Measurements from ENCODE around the gene ELP2. TPM values are rescaled to one million over a fixed set of nuclear protein-coding genes. Genes with fewer than 3 reads are reported as not detected.

Gene ELP2
- total RNA-seq, 2 experiments from 2014 or later: 83.7 to 84.4 TPM

GRCh38 chr18:36185157-36185556 lies 55.5 kb downstream of the ELP2 start:
- ChIA-PET CTCF (no interaction called here), POLR2A (no interaction called here)
- no peaks in the 10 kb centered on the region for H3K9me3 Mint-ChIP-seq
- peaks cover 15% of the 10 kb centered on the region for H3K27me3 Mint-ChIP-seq
- no peak overlapping the region for H3K27ac Mint-ChIP-seq
- DNase-seq: no peak
- H3K4me1 Mint-ChIP-seq (ENCODE audit: low read depth): no peaks in the 10 kb centered on the region
- no peaks in the 10 kb centered on the region for H3K36me3 Mint-ChIP-seq
- H3K4me3 Mint-ChIP-seq: no peak overlapping the region
- intact Hi-C loops (cut with micrococcal nuclease): no loop called here

GRCh38 chr18:36185901-36186460 lies 56.3 kb downstream of the ELP2 start:
- intact Hi-C loops (cut with micrococcal nuclease): no loop called here
- Mint-ChIP-seq H3K27ac (no peak overlapping the region), H3K4me3 (no peak overlapping the region), H3K27me3 (peaks cover 15% of the 10 kb centered on the region), H3K36me3 (no peaks in the 10 kb centered on the region), H3K9me3 (no peaks in the 10 kb centered on the region), H3K4me1 (ENCODE audit: low read depth) (no peaks in the 10 kb centered on the region)
- POLR2A ChIA-PET: no interaction called here
- DNase-seq: no peak
- CTCF ChIA-PET: no interaction called here

GRCh38 chr18:36186461-36187192 lies 56.9 kb downstream of the ELP2 start:
- Mint-ChIP-seq H3K27ac (no peak overlapping the region), H3K9me3 (no peaks in the 10 kb centered on the region), H3K4me3 (peak overlapping the region; percentile 69), H3K27me3 (peaks cover 15% of the 10 kb centered on the region), H3K4me1 (ENCODE audit: low read depth) (no peaks in the 10 kb centered on the region), H3K36me3 (no peaks in the 10 kb centered on the region)
- intact Hi-C loops (cut with micrococcal nuclease): no loop called here
- DNase-seq: peak; percentile 44
- ChIA-PET CTCF (interaction anchor here (0.6 kb wide), 1 partner anchor 58 kb away, joined by 3 read pairs; no protein-coding TSS in a partner anchor), POLR2A (no interaction called here)

- no peaks in the 10 kb centered on the region for H3K4me1 Mint-ChIP-seq (ENCODE audit: low read depth)
- ChIA-PET POLR2A (interaction anchor here (1.0 kb wide), 1 partner anchor 26 kb away, joined by 3 read pairs; no protein-coding TSS in a partner anchor), CTCF (interaction anchor here (0.6 kb wide), 1 partner anchor 59 kb away, joined by 3 read pairs; no protein-coding TSS in a partner anchor)
- H3K4me3 Mint-ChIP-seq: peak within 1 kb of the TSS; percentile 69
- no peak within 1 kb of the TSS for H3K27ac Mint-ChIP-seq
- H3K9me3 Mint-ChIP-seq: no peaks in the 10 kb centered on the region
- H3K36me3 Mint-ChIP-seq: no peaks in the 10 kb centered on the region
- DNase-seq: peak; percentile 53
- intact Hi-C loops (cut with micrococcal nuclease): no loop called here
- peaks cover 15% of the 10 kb centered on the region for H3K27me3 Mint-ChIP-seq
Measured at GRCh38 chr18:36187193-36187825, 57.6 kb downstream of the ELP2 start, which contains the start of gene MOCOS. Gene MOCOS, plus strand, starts transcription at chr18:36187497. Its CDS starts 43 bp downstream, at chr18:36187540.

GRCh38 chr18:36187826-36188721 lies 58.4 kb downstream of the ELP2 start:
- intact Hi-C loops (cut with micrococcal nuclease): no loop called here
- H3K27ac Mint-ChIP-seq: no peak overlapping the region
- H3K9me3 Mint-ChIP-seq: no peaks in the 10 kb centered on the region
- H3K4me3 Mint-ChIP-seq: peak overlapping the region; percentile 57
- no peaks in the 10 kb centered on the region for H3K4me1 Mint-ChIP-seq (ENCODE audit: low read depth)
- ChIA-PET POLR2A (interaction anchor here (1.0 kb wide), 1 partner anchor 27 kb away, joined by 3 read pairs; no protein-coding TSS in a partner anchor), CTCF (no interaction called here)
- H3K36me3 Mint-ChIP-seq: no peaks in the 10 kb centered on the region
- H3K27me3 Mint-ChIP-seq: peaks cover 15% of the 10 kb centered on the region
- no peak for DNase-seq

GRCh38 chr18:36188916-36189315 lies 59.2 kb downstream of the ELP2 start:
- no peak overlapping the region for H3K4me3 Mint-ChIP-seq

GRCh38 chr18:36189486-36189885 lies 59.8 kb downstream of the ELP2 start:
- intact Hi-C loops (cut with micrococcal nuclease): no loop called here
- Mint-ChIP-seq H3K9me3 (no peaks in the 10 kb centered on the region), H3K27ac (no peak overlapping the region), H3K27me3 (peaks cover 15% of the 10 kb centered on the region), H3K4me1 (ENCODE audit: low read depth) (no peaks in the 10 kb centered on the region), H3K36me3 (no peaks in the 10 kb centered on the region), H3K4me3 (no peak overlapping the region)
- ChIA-PET POLR2A (no interaction called here), CTCF (no interaction called here)
- no peak for DNase-seq

More at GRCh38 chr18:36188916-36189315, 59.2 kb downstream of the ELP2 start:
- no peak overlapping the region for H3K27ac Mint-ChIP-seq
- peaks cover 15% of the 10 kb centered on the region for H3K27me3 Mint-ChIP-seq
- no peaks in the 10 kb centered on the region for H3K4me1 Mint-ChIP-seq (ENCODE audit: low read depth)
- no peaks in the 10 kb centered on the region for H3K9me3 Mint-ChIP-seq
- ChIA-PET POLR2A (no interaction called here), CTCF (no interaction called here)
- intact Hi-C loops (cut with micrococcal nuclease): no loop called here
- no peak for DNase-seq
- H3K36me3 Mint-ChIP-seq: no peaks in the 10 kb centered on the region

- CTCF ChIA-PET: no interaction called here
- no peak overlapping the region for H3K4me3 Mint-ChIP-seq
- peaks cover 15% of the 10 kb centered on the region for H3K27me3 Mint-ChIP-seq
Measured at GRCh38 chr18:36191286-36191685, 61.6 kb downstream of the ELP2 start.

GRCh38 chr18:36191711-36192110 lies 62.0 kb downstream of the ELP2 start:
- Mint-ChIP-seq H3K27ac (no peak overlapping the region), H3K4me1 (ENCODE audit: low read depth) (no peaks in the 10 kb centered on the region), H3K4me3 (no peak overlapping the region), H3K36me3 (no peaks in the 10 kb centered on the region), H3K9me3 (no peaks in the 10 kb centered on the region), H3K27me3 (peaks cover 15% of the 10 kb centered on the region)
- POLR2A ChIA-PET: no interaction called here
- CTCF ChIA-PET: no interaction called here
- no peak for DNase-seq
- intact Hi-C loops (cut with micrococcal nuclease): no loop called here

More at GRCh38 chr18:36191286-36191685, 61.6 kb downstream of the ELP2 start:
- H3K9me3 Mint-ChIP-seq: no peaks in the 10 kb centered on the region
- no peak overlapping the region for H3K27ac Mint-ChIP-seq
- no peaks in the 10 kb centered on the region for H3K4me1 Mint-ChIP-seq (ENCODE audit: low read depth)
- DNase-seq: no peak
- no peaks in the 10 kb centered on the region for H3K36me3 Mint-ChIP-seq
- intact Hi-C loops (cut with micrococcal nuclease): no loop called here
- POLR2A ChIA-PET: no interaction called here

GRCh38 chr18:36194600-36195315 lies 65.1 kb downstream of the ELP2 start:
- ChIA-PET POLR2A (no interaction called here), CTCF (no interaction called here)
- H3K4me3 Mint-ChIP-seq: no peak overlapping the region
- DNase-seq: no peak
- no peak overlapping the region for H3K27ac Mint-ChIP-seq
- no peaks in the 10 kb centered on the region for H3K9me3 Mint-ChIP-seq
- intact Hi-C loops (cut with micrococcal nuclease): no loop called here
- no peaks in the 10 kb centered on the region for H3K4me1 Mint-ChIP-seq (ENCODE audit: low read depth)
- no peaks in the 10 kb centered on the region for H3K27me3 Mint-ChIP-seq
- H3K36me3 Mint-ChIP-seq: no peaks in the 10 kb centered on the region

- CTCF ChIA-PET: no interaction called here
Measured at GRCh38 chr18:36195427-36196122, 65.9 kb downstream of the ELP2 start.

More at GRCh38 chr18:36195427-36196122, 65.9 kb downstream of the ELP2 start:
- Mint-ChIP-seq H3K4me1 (ENCODE audit: low read depth) (no peaks in the 10 kb centered on the region), H3K9me3 (no peaks in the 10 kb centered on the region), H3K4me3 (no peak overlapping the region), H3K36me3 (no peaks in the 10 kb centered on the region), H3K27me3 (no peaks in the 10 kb centered on the region), H3K27ac (no peak overlapping the region)
- DNase-seq: no peak
- intact Hi-C loops (cut with micrococcal nuclease): no loop called here
- POLR2A ChIA-PET: no interaction called here

Data from activated CD4-positive, alpha-beta memory T cell treated with anti-CD3 and anti-CD28 coated beads for 36 hours (primary cell).